Epithelial cell of prostate (primary cell): ENCODE results near the gene TCEANC2.
"Not testable (repeated sequence)": the region's sequence is repeated elsewhere in the genome, so short reads cannot be mapped to it uniquely, and the experiment has no call there.

Source experiments
- DNase-seq: peaks from one replicate; pipeline ENCODE4 v3.0.0-alpha.2; 2011; ENCODE audit warnings: low read depth, low spot score
- H3K27ac ChIP-seq: fragments of 450-650 bp; 2 replicates; pipeline ENCODE4 v1.5.1; 2017; ENCODE audit warnings: mild to moderate bottlenecking

Gene TCEANC2

DNA sequence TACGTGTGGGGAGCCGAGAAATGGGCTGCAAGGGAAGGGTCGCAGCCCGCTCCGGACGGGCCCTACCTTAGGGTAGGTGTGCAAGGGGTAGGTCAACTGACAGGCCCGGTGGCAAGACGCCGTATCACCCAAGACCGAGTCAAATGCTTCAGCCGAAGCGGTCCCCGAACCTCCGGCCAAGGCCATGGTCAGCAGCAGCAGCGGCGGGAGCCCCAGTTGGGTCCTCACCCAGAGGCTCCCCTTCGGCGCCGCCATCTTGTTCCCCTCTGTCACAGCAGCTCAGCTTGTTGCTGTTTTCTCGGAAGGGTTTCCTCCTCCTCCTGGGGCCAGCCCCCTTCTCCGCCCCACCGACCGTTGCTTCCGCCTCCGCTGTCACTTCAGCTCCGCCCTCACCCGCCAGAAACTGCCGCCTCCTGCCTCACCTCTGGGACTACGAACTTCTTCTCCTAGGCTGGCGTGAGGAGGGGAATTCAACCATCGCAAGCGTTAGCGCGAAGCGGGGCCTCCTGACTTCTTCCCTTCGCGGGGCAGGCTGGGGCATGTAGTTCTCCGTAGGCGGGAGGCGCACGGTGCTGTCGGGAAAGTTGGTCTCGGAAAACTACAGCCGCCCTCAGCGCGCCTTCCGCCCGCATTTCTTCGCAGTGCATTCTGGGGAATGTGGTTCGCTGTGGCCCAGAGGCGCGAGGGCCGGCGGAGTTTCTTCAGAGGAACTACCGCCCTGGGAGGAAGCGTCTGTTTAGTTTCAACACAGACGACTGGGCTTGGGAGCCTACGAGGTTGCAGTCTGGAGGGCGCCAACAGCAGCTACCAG, at the start of gene TCEANC2, which contains the start of gene TMEM59:
Gene TCEANC2 (plus strand): TSS at position 675 of the 811 bp plus-strand sequence. CDS start 815 bp downstream, outside the sequence.
Gene TMEM59 (minus strand): TSS at position 271 of the 811 bp plus-strand sequence. CDS start 16 bp downstream, at position 255.
- peak; percentile 98 for DNase-seq
- H3K27ac ChIP-seq = peak within 1 kb of the TSS; percentile 85

DNA sequence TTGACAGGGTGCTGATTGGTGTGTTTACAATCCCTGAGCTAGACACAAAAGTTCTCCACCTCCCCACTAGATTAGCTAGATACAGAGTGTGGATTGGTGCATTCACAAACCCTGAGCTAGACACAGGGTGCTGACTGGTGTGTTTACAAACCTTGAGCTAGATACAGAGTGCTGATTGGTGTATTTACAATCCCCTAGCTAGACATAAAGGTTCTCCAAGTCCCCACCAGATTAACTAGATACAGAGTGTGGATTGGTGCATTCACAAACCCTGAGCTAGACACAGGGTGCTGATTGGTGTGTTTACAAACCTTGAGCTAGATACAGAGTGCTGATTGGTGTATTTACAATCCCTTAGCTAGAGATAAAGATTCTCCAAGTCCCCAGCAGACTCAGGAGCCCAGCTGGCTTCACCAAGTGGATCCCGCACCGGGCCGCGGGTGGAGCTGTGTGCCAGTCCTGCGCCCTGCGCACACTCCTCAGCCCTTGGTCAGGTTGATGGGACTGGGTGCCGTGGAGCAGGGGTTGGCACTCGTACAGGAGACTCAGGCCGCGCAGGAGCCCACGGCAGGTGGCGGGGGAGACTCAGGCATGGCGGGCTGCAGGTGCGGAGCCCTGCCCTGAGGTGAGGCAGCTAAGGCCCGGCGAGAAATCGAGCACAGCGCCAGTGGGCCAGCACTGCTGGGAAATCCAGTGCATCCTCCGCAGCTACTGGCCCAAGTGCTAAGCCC, 49.5 kb upstream of the TCEANC2 start:
- not testable (repeated sequence) for H3K27ac ChIP-seq, DNase-seq

DNA sequence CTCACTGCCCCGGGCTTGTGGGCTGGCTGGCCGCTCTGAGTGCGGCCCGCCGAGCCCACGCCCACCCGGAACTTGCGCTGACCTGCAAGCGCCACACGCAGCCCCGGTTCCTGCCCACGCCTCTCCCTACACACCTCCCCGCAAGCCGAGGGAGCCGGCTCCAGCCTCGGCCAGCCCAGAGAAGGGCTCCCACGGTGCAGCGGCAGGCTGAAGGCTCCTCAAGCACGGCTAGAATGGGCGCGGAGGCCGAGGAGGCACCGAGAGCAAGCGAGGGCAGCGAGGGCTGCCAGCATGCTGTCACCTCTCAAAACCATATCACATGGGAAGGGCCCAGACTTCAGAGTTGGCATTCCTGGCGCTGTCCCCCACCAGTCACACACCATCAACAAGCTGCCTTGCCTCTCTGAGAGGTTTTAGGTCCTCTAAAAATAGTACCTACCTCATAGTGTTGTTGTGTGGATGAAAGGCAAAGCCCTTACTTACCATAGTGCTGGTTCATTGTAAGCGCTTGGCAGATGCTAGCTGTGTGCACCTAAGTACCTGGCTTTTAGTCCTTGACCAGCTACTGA, 48.8 kb upstream of the TCEANC2 start:
- no peak for DNase-seq
- H3K27ac ChIP-seq = no peak overlapping the region

DNA sequence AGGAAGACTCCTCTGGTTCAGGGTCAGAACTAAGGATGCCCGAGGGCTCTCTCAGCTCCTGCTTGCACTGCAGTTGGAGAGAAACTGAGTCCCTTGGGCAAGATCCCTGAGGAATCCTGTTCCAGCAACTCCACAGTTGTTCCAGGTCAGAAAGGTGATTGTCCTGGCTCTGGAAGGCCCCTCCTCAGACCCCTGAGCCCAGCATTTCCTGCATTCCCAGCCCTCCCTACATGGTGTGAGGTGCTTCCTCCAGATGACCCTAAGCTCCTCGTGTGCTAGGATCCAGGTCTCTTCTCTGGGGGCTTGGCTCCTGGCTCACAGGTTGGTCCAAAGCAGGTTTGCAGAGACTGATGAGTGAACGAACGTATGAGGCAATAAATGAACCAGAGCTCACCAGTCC, 46.9 kb upstream of the TCEANC2 start:
- no peak for DNase-seq
- no peak overlapping the region for H3K27ac ChIP-seq

DNA sequence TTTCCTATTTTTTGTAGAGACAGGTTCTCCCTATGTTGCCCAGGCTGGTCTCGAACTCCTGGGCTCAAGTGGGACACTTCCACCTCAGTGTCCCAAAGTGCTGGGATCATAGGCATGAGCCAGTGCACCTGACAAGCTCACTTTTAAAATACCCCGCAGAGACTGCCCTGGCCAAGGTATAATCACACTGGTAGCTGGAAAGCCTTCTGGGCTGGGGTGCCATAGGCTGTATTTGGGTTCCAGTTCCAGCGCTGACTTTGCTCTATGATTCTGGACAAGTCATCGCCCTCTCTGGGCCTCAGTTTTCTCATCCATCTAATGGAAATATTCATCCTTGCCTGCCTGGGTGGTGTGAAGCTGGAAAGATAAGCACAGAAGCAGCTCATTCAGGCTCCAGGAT, 45.8 kb upstream of the TCEANC2 start:
- no peak for DNase-seq
- H3K27ac ChIP-seq = no peak overlapping the region

DNA sequence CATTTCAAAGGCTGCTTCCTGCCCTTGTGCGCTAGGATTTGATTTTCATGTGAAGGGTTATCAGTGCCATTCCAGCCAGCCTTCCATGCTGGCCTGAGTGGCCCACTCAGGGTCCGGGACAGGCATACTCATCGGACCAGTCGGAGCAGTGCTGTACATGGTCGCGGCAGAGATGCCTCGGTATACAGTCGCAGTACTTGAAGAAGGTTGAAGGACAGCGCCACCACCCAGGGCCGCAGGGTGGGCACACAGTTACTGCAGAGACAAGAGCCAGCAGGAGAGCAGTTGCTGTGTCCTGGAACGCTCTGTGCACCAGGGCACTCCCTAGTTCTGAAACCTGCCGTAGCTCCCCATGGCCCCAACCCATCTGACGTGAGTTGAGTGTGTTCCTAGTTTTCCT, 44.5 kb upstream of the TCEANC2 start:
- no peak for DNase-seq

DNA sequence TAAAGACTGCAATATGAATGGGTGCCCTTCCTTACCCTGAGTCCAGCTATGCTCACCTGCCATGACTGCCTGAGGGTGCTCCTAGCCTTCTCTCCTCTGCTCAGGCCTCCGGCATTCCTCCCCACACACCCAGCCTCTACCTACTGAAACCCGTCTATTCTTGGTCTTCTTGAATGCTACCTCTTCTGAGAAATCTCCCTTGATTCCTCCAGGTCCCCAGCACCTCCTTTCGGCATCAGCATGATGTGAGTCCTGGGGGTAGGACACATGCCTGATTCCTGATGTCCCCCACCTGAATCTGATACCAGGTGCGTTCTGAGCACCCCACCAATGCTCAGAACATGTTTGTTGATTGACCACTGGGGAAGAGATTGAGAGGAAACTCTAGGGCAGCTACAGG, 44.0 kb upstream of the TCEANC2 start:
- H3K27ac ChIP-seq = no peak overlapping the region
- DNase-seq = no peak

More for the DNA sequence above, 44.5 kb upstream of the TCEANC2 start:
- H3K27ac ChIP-seq = no peak overlapping the region

DNA sequence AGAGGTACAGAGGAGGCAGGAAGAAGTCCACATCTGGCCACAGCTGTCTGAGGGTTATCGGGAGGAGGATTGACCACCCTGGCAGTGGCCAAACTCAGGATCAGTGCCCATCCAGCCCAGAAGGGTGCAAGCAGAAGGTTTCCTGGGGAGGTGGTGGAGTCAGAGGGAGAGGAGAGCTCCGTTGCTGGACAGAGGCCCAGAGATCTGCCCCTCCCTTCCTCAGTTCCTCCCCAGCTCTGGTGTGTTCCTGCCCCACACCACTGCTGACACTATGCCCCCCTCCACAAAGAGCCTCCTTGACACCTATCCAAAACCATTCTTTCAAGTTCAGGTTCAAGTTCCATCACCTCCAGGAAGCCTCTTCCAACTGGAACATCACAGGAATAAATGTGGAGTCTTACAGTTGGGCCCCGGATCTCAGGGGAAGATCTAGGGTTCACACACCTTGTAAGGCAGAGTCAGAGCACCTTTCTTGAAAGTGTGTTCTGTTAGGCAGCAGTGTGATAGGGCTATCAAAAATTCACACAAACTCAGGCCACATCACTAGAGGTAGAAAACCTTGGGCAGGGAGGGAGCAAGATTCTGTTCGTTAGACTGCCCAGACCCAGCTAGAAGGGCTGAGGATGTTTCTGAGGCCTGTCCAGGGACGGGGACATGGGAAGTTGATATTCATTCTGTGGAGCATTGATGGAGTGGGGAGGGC, 42.8 kb upstream of the TCEANC2 start:
- no peak overlapping the region for H3K27ac ChIP-seq
- DNase-seq = no peak

DNA sequence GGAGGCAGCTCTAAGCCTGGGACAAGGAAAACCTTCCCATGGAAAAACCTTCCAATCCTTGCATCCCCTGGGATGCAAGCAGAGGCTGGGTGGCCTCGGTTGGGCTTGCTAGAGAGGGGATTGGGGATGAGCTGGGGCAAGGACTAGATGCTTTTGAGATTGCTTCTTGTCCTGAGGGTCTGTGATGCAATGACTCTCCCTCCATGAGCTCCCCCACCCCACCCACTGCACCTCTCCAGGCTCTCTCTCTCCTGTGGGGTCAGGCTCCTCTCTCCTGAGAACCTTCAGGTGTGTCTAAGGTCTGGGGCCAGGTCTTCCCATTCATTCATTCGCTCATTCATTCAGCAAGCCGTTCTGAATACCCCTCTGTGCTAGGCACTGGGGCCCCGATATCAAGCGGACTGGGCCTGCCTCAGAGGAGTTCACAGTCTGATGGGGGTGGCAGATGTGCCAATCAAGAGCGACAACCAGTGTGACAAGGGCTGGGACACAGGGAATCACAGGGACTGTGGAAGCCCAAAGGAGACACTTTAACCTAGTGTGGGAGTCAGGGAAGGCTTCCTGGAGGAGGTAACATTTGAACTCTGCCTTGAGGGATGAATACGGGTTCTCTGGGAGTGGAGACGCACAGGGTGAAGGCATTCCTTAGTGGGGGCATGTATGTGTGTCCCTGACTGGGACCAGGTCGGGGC, 41.9 kb upstream of the TCEANC2 start:
- no peak for DNase-seq
- no peak overlapping the region for H3K27ac ChIP-seq

DNA sequence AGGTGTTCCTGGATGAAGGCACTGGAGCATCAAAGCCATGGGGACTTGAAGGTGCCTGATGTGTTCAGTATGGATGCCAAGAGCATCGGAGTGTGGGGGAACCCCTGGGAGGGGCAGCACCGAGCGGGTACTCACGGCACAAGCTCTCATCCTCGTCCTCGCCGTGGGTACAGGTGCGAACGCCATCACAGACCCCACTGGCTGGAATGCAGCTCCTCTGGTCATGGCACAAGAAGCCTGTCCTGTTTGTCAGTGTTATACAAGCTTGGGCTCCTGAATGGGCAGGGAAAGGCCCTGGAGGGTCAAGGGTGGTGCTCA, 41.4 kb upstream of the TCEANC2 start:
- no peak for DNase-seq
- H3K27ac ChIP-seq = no peak overlapping the region

DNA sequence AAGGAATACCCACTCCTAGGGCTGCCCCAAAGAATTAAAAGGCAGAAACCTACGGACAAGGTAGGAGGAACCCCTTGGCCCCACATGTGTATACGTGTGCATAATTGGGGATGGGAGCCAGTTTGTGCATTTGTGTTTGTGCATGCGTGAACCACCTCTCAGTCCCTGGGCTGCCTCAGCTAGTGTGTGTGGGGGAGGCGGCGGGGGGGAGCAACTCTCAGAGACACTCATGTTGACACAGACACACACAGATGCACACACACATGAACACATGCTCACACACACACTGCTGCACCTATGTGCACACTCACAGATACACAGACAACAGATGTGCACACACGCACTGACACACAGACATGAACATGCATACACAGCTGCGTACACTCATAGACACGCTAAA, 40.5 kb upstream of the TCEANC2 start:
- no peak for DNase-seq

DNA sequence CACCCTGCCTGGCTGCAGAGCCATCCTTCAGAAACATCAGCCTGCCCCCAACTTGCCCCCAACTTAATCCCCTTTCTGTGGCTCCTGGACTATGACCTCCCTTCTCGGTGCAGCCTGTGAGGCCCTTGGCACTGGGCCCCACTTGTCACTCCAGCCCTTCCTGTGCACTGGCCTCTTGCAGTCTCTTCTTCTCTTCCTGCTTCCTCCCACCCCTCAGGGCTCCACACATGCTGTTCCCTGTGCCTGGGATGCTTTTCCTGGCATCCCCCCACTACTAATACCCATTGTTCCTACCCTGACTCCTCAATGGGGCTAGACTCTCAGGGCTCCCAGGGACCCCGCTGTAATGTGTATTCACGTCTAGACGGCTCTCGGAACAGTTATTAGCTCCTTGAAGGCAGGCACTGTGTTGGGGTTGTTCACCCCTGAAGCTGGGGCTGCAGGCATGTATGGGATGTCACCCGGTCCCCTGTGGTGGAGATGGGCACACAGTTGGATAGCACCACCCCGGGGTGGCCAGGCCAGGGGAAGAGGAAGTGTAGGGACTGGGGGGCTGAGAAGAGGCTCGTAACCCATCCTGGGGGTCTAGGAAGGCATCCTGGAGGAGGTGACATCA, 39.9 kb upstream of the TCEANC2 start:
- no peak for DNase-seq

More for the DNA sequence above, 40.5 kb upstream of the TCEANC2 start:
- H3K27ac ChIP-seq = no peak overlapping the region

DNA sequence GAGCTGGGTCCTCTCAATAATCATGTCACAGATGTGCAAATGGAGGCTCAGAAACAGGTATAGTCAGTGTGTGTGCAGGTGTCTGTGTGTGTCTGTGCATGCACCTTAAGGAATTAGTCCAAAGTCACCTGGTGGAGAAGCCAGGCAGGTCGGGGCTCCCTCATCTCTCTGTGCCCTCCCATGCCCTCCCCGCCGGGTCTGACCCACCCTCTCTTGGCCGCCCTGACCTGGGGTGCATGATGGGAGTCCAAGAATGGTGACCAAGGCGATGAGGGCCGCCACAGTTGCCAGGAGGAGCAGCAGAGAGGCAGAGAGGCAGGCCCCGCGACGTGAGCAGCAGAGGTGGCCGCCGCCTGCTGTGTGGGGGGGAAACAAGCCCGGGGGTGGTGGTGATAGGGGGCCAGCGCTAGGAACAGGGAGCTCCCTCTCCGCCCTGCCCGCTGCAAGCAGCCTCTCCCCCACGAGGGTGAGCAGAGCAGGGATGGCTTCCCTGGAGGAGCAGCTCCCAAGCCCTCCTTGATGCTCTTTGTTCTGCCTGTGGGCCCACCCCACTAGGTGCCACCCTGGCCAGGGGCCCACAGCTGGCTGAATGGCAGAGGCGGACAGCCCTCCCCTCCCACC, 39.3 kb upstream of the TCEANC2 start:
- DNase-seq = no peak
- no peak overlapping the region for H3K27ac ChIP-seq

More for the DNA sequence above, 39.9 kb upstream of the TCEANC2 start:
- no peak overlapping the region for H3K27ac ChIP-seq

DNA sequence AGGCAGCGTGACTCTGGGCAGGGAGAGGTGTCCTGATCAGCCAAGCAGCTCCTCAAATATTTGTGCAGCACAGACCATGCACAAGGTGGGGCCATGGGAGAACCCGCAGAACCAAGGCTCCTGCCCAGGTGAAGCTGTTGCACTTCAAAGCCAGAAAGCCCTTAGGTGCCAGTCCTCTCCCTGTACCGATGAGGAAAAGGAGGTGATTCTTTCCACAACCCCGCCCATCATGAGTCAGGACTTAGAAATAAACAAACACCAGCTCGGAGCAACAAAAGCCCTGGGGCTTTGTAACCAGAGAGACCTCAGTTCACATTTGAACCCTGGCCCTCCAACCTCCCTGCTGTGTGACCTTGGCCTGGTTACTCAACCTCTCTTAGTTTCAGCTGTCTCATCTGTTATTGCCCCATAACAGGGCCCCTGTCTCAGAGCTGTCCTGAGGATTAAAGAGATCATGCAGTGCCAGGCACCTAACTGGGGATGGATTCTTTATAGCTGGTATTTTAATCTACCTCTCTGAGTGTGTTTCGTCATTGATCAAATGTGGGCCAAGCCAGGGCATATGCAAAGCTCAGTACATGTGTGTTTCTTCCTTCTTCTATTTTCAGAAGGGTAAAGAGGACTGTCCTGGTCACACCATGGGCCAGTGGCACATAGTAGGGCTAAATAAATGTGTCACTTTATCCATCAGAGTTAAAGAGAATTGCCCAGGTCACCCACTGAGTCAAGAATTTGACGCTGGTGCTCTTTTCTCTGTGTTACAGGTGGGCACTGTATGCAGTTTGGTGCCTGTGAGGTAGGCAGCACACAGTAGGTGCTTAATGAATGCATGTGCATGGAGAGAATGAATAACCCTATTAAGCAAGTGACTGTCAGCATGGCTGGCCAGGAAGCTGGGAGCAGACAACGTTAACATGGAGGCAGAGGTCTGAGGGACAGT, 36.8 kb upstream of the TCEANC2 start:
- peak overlapping the region; percentile 54 for H3K27ac ChIP-seq
- peak; percentile 80 for DNase-seq

DNA sequence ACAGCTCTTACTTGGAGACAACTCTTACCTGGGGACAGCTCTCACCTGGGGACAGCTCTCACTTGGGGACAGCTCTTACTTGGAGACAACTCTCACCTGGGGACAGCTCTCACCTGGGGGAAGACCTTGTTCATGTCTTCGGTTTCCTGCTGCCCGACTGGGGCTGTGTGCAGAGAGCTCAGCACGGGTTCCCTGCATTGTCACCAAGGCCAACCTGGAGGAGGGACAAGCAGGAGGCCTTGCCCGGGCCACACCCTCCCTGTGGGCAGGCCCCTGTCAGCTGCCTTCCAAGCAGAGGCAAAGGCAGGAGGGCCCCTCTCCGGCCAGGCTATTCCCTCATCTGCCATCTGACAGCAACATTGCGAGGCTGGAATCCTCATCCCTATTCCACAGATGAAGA, 35.4 kb upstream of the TCEANC2 start, which contains the start of gene LDLRAD1:
Gene LDLRAD1 (minus strand): TSS at position 208 of the 400 bp plus-strand sequence. CDS start 74 bp downstream, at position 134.
- no peak for DNase-seq
- H3K27ac ChIP-seq = peak within 1 kb of the TSS; percentile 54

DNA sequence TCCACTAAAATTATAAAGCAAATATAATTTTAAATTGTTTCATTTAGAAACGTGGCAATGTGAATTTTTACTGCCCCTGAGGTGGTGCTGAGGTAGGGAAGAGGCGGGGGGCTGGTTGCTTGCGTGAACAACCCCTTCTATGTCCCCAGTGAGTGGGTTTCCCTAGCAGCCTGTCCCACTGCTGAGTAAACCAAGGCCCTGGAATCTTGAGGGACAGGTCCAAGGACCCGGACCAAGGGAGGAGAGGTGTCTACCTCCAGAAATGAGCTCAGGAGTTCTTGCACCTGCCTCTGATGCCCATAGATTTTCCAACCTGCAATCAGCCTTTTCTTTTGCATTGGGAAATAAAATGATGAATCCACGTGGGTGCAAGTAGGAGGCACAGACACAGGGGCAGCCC, 34.8 kb upstream of the TCEANC2 start:
- no peak overlapping the region for H3K27ac ChIP-seq
- DNase-seq = no peak

DNA sequence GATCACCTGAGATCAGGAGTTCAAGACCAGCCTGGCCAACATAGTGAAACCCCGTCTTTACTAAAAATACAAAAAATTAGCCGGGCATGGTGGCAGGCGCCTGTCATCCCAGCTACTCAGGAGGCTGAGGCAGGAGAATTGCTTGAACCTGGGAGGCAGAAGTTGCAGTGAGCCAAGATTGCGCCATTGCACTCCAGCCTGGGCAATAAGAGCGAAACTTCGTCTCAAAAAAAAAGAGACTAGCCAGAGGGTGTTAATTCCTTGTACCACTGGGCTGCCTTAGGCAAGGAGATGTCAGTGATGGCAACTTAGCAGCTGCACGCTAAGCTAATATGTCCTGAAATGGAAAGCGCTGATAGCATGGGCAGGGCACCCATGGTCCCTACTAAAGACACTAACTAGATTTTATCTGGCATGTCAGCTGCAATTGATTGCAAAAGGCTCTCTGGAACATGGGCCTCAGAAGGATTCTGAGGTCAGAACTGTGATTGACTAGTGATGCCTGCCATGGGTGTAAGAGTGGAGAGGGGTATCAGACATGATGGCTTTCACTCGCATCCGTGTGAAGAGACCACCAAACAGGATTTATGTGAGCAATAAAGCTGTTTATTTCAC, 33.7 kb upstream of the TCEANC2 start:
- not testable (repeated sequence) for DNase-seq, H3K27ac ChIP-seq
